ENCODE data around the gene KBTBD7. TPM values are rescaled to one million over a fixed set of nuclear protein-coding genes. Genes with fewer than 3 reads are reported as not detected.

KBTBD7 gene
- total RNA-seq, result 5.6 and 5.8 TPM in 2 replicates

GRCh38 chr13:41193919-41194824, at the start of gene KBTBD7:
Gene KBTBD7 (minus strand): TSS chr13:41194569. CDS start chr13:41194257, 312 bp downstream.

Other genes with a start within 250 kb of the KBTBD7 start
- gene ELF1, start 175.3 kb downstream of the KBTBD7 start, total RNA-seq, result 34.8 and 40.2 TPM in 2 replicates
- 4.4 and 6.3 TPM in 2 replicates for gene WBP4, start 133.1 kb downstream of the KBTBD7 start, total RNA-seq
- 6.9 and 10.8 TPM in 2 replicates for gene KBTBD6, start 61.8 kb downstream of the KBTBD7 start, total RNA-seq
- gene MTRF1, start 69.0 kb upstream of the KBTBD7 start, total RNA-seq, result 4.2 and 8.4 TPM in 2 replicates
- 4.4 and 7.9 TPM in 2 replicates for gene NAA16, start 116.7 kb upstream of the KBTBD7 start, total RNA-seq

All from cardiac ventricle fibroblast (primary cell).